Liver (tissue), 2 donors: ENCODE results near the gene CREB5.

Source experiments
- FOXA1 ChIP-seq: IDR thresholded peaks from 2 replicates; pipeline ENCODE4 v1.6.1; 2016; ENCODE audit warnings: antibody characterized with exemption
- TF ChIP-seq, protein P1 (sequence below): fragments of 150-350 bp; IDR thresholded peaks from 2 replicates; pipeline ENCODE4 v1.5.1; 2017; ENCODE audit warnings: improper control_type of control experiment, low read depth, low read length; ENCODE audit not compliant: missing input control
- TF ChIP-seq, protein P2 (sequence below): IDR thresholded peaks from 2 replicates; pipeline ENCODE4 v1.6.1; 2016; ENCODE audit warnings: antibody characterized with exemption
- donor health status: healthy.

DNA sequence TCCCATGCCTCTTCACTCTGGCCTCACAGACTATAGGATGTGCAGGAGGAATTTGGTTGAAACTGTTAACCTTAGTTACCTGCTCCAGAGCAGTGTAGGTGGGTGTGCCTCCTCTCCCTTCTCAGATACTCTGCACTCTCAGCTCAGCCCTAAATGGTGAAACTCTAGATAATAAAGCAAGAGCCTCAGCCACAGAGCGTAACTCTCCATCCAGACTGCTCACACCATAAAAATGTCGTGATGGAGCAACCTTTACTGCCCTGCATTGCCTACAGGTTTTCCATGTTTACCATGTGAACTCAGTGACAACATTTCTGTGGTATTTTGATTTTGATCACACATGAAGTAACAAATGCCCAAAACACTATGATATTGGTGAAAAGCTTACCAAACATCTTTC, 227.7 kb downstream of the CREB5 start:
- TF ChIP-seq, protein P1, sequence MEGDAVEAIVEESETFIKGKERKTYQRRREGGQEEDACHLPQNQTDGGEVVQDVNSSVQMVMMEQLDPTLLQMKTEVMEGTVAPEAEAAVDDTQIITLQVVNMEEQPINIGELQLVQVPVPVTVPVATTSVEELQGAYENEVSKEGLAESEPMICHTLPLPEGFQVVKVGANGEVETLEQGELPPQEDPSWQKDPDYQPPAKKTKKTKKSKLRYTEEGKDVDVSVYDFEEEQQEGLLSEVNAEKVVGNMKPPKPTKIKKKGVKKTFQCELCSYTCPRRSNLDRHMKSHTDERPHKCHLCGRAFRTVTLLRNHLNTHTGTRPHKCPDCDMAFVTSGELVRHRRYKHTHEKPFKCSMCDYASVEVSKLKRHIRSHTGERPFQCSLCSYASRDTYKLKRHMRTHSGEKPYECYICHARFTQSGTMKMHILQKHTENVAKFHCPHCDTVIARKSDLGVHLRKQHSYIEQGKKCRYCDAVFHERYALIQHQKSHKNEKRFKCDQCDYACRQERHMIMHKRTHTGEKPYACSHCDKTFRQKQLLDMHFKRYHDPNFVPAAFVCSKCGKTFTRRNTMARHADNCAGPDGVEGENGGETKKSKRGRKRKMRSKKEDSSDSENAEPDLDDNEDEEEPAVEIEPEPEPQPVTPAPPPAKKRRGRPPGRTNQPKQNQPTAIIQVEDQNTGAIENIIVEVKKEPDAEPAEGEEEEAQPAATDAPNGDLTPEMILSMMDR: no peak
- TF ChIP-seq, protein P2, sequence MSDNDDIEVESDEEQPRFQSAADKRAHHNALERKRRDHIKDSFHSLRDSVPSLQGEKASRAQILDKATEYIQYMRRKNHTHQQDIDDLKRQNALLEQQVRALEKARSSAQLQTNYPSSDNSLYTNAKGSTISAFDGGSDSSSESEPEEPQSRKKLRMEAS: no peak
- no peak for TF ChIP-seq FOXA1
